CMK (cell line): ENCODE results near the gene AP2S1.
A peak's percentile ranks its signal among the peaks of the same experiment; 100 is the strongest.

Experiments
- DNase-seq: peaks from one replicate; pipeline ENCODE4 v3.0.0-alpha.2; 2010; ENCODE audit warnings: low read depth

Gene AP2S1

DNA sequence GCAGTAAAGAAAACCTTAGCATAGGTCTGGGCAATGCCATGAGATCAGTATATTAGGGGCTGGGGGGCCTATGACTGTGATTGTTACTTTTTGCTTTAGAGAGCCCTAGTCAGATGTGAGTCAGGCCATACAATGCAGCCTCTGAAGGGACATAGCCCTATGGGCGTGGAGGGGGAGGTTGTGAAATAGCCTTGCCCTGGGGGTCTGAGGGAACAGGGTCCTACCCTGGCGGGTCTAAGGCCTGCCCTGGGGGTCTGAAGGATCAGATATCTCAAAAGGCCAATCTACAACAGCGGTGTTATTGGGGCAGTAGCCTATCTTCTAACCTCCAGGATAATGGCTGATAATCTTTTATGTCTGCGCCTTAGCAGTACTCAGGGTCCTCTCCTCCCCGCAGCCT is 48.5 kb downstream of the AP2S1 start:
- no peak for DNase-seq

DNA sequence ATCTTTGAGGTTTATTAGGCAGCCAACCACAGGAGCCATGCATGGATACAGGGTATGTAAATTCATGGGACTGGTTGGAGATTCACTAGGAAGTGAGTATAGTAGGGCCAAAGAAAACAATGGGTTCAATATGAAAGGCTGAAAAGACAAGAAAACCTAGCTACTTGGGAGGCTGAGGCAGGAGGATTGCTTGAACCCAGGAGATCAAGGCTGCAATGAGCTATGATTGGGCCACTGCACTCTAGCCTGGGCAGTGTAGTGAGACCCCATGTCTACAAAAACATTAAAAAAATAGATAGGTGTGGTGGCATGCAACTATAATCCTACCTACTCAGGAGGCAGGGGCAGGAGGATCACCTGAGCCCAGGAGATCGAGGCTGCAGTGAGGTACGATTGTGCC is 51.9 kb downstream of the AP2S1 start:
- no peak for DNase-seq

DNA sequence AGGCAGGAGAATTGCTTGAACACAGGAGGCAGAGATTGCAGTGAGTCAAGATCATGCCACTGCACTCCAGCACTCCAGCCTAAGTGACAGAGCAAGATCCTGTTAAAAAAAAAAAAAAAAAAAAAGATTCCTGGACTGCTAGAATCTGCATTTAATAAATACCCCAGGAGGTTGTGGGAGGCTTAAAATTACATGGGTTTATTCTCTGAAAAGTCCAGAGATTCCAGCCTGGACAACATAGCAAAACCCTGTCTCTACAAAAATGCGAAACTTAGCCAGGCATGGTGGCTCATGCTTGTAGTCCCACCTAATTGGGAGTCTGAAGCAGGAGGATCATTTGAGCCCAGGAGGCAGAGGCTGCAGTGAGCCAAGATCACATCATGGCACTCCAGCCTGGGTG is 52.8 kb downstream of the AP2S1 start:
- DNase-seq = no peak

DNA sequence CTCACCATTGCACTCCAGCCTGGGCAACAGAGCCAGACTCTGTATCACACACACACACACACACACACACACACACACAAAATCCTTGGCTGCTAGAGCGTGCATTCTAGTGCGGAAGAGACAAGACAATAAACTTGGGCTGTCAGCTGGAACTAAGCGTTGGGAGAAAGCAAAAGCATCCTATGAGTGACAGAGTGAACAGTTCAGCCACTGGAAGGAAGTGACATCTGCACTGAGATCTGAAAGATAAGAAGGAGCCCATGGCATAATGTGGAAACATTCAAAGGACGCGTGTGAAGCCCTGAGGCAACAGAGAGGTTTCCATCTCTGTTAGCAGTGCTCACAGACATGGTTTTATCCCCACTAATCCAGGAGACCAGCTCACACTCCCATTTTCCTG is 58.7 kb downstream of the AP2S1 start:
- peak; percentile 37 for DNase-seq

DNA sequence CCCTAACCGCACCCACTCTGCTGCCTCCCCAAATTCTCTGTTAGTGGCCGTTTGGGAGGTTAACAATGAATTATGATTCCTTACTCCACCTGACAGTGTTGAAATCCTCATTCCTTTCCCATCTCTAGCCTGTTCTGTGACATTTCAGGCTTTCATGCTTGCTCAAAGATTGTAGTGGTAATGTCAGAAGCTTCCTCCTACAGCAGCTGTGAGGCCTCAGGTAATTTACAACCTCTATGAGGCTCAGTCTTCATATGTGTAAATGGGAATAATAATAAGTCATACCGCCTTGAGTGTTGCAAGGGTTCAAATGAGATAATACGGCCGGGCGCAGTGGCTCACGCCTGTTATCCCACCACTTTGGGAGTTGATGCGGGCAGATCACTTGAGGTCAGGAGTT is 61.3 kb downstream of the AP2S1 start:
- DNase-seq = no peak

DNA sequence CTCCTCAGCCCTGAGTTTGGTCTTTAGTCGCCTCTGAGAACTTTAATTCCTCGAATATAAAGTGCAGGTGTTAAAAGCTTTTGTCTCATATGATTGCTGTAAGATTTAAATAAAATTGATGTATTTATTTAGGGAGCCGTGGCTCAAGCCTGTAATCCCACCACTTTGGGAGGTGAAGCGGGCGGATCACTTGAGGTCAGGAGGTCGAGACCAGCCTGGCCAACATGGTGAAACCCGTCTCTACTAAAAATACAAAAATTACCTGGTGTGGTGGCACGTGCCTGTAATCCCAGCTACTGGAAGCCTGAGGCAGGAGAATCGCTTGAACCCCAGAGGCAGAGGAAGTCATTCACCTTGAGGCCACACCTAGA is 61.7 kb downstream of the AP2S1 start:
- DNase-seq = no peak

DNA sequence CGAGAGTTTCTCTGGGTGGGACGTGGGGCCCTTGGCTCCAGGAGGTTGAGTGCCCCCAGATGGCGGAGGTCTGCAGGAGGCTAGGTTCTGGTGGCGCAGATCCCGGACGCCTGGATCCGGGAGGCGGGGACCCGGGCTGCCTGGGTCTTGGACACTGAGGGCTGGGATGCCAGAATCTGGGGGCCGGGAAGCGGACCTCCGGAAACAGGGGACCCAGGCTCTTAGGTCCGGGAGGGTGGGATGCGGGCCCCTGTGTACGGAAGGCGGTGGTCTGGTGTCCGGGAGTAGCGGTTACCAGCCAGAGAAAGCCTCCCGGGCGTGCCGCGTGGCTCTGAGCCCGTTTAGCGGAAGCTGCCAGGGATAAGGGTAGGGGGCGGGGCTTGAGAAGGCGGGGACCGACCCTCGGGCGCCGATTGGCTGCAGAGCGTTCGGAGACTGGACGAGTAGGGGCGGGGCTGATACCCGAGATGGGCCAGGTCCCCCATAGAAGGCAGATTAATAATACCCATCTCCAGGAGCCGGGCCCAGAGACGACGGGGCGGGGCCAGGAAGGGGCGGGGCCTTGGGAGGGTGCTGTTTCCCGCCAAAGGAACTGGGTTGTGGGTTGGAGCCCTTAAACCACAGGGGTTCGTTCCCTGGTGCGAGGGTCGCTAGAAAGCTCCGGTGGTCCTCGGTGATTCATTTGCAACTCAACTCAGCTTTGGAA is 62.2 kb downstream of the AP2S1 start, which contains the start of gene SLC1A5:
Gene SLC1A5 (minus strand): TSS at position 333 of the 706 bp plus-strand sequence. CDS start 629 bp downstream, outside the sequence.
- DNase-seq = peak; percentile 99
